H1 (cell line): ENCODE data around the gene CEP41. TPM values are rescaled to one million over a fixed set of nuclear protein-coding genes. Genes with fewer than 3 reads are reported as not detected.

Source experiments
- CTCF ChIA-PET: fragments of 300-600 bp; sonication (Branson Sonifier 250); formaldehyde crosslinking; loops from one replicate; lab custom pipeline; 2021; ENCODE audit not compliant: partially characterized antibody; lab: Charles Lee
- POLR2A ChIA-PET: fragments of 300-600 bp; sonication (Branson Sonifier 250); formaldehyde crosslinking; loops from one replicate; lab custom pipeline; 2021; ENCODE audit warnings: inconsistent platforms; ENCODE audit not compliant: partially characterized antibody; lab: Charles Lee
- DNase-seq, 2 experiments: peaks; one replicate each; pipeline versions ENCODE4 v3.0.0 to v3.0.0-alpha.2; 2010 to 2022; ENCODE audit warnings: low spot score in 2 of 2, low read depth in 1 of 2, mixed read lengths in 1 of 2
- FAIRE-seq: peaks from 2 replicates; lab custom pipeline; 2011; peaks lifted over from hg19 to GRCh38; lab: Jason Lieb, UNC
- H2AFZ ChIP-seq: 2 replicates; pipeline ENCODE4 v1.8.1; 2012; ENCODE audit warnings: low read length, inconsistent platforms
- H2AK5ac ChIP-seq: 2 replicates; pipeline ENCODE4 v1.6.1; 2013; ENCODE audit warnings: low read depth, low read length
- H2BK120ac ChIP-seq: replicated peaks from 2 replicates; pipeline ENCODE3; 2013; ENCODE audit warnings: low read depth, low read length, inconsistent platforms
- H2BK12ac ChIP-seq: 2 replicates; pipeline ENCODE4 v1.6.1; 2013; ENCODE audit warnings: low read depth, low read length
- H2BK15ac ChIP-seq: 2 replicates; pipeline ENCODE4 v1.6.1; 2013; ENCODE audit warnings: low read length
- H2BK20ac ChIP-seq: 2 replicates; pipeline ENCODE4 v1.6.1; 2013; ENCODE audit warnings: low read length
- H2BK5ac ChIP-seq: 2 replicates; pipeline ENCODE4 v1.6.1; 2013; ENCODE audit warnings: low read depth, low read length
- H3K14ac ChIP-seq: 2 replicates; pipeline ENCODE4 v1.6.1; 2013; ENCODE audit warnings: inconsistent platforms; ENCODE audit not compliant: insufficient read length
- H3K18ac ChIP-seq: 2 replicates; pipeline ENCODE4 v1.6.1; 2013; ENCODE audit warnings: low read length; ENCODE audit errors: extremely low read depth
- H3K23ac ChIP-seq: 2 replicates; pipeline ENCODE4 v1.6.1; 2013; ENCODE audit warnings: inconsistent platforms; ENCODE audit not compliant: insufficient read length
- H3K23me2 ChIP-seq: 2 replicates; pipeline ENCODE4 v1.6.1; 2013; ENCODE audit warnings: low read depth, low read length
- H3K27ac ChIP-seq: 2 replicates; pipeline ENCODE4 v1.6.1; 2011; ENCODE audit warnings: low read depth, low read length, inconsistent platforms
- H3K27me3 ChIP-seq, 4 experiments: replicated peaks in 1 of 4; 1 replicate in 1 of 4; 2 replicates in 3 of 4; pipeline versions ENCODE4 v1.6.1 to v1.8.1; 2011 to 2013; ENCODE audit warnings: low read length in 3 of 4, mild to moderate bottlenecking in 3 of 4, inconsistent platforms in 2 of 4, mixed read lengths in 2 of 4, moderate library complexity in 1 of 4; ENCODE audit not compliant: control insufficient read depth in 3 of 4, insufficient read depth in 3 of 4; ENCODE audit errors: extremely low read depth in 1 of 4
- H3K36me3 ChIP-seq, 4 experiments: 2 replicates each; pipeline versions ENCODE4 v1.6.1 to v1.8.1; 2011 to 2013; ENCODE audit warnings: mild to moderate bottlenecking in 4 of 4, low read length in 3 of 4, moderate library complexity in 2 of 4, control low read depth in 1 of 4, inconsistent platforms in 1 of 4; ENCODE audit not compliant: insufficient read depth in 4 of 4, control insufficient read depth in 2 of 4
- H3K4ac ChIP-seq: replicated peaks from 2 replicates; pipeline ENCODE3; 2013; ENCODE audit warnings: low read length, low read depth, mixed read lengths, inconsistent platforms; ENCODE audit not compliant: insufficient read length
- H3K4me1 ChIP-seq, 4 experiments: replicated peaks in 1 of 4; 1 replicate in 1 of 4; 2 replicates in 3 of 4; pipeline versions ENCODE4 v1.6.1 to v1.8.1; 2011 to 2013; ENCODE audit warnings: low read length in 3 of 4, inconsistent platforms in 2 of 4, mixed read lengths in 1 of 4; ENCODE audit not compliant: insufficient read depth in 4 of 4, control insufficient read depth in 3 of 4
- H3K4me2 ChIP-seq, 2 experiments: 2 replicates each; pipeline versions ENCODE4 v1.6.1 to v1.8.1; 2011 to 2013; ENCODE audit warnings: low read depth in 2 of 2, low read length in 2 of 2, control low read depth in 1 of 2, inconsistent platforms in 1 of 2, mild to moderate bottlenecking in 1 of 2; ENCODE audit not compliant: insufficient read depth in 1 of 2
- H3K4me3 ChIP-seq, 4 experiments: fragments of 200-600, 300-600 bp in 1 of 4; sonication (generic), shearing (Covaris generic), sonication (Bioruptor Twin) in 1 of 4; 2 replicates each; pipeline versions ENCODE4 v1.5.1 to v1.8.1; 2011 to 2016; ENCODE audit warnings: low read length in 4 of 4, low read depth in 3 of 4, control low read depth in 2 of 4, inconsistent platforms in 2 of 4, mild to moderate bottlenecking in 2 of 4, mixed read lengths in 1 of 4, moderate library complexity in 1 of 4; ENCODE audit not compliant: insufficient read depth in 2 of 4; ENCODE audit errors: extremely low read depth in 1 of 4
- H3K56ac ChIP-seq: replicated peaks from 2 replicates; pipeline ENCODE3; 2013; ENCODE audit warnings: low read depth, mild to moderate bottlenecking, mixed read lengths, low read length, inconsistent platforms; ENCODE audit not compliant: insufficient read length
- H3K79me1 ChIP-seq: 2 replicates; pipeline ENCODE4 v1.6.1; 2013; ENCODE audit warnings: low read depth, low read length, control low read depth
- H3K79me2 ChIP-seq, 2 experiments: 2 replicates each; pipeline versions ENCODE4 v1.6.1 to v1.8.1; 2012 to 2013; ENCODE audit warnings: low read length in 2 of 2, mild to moderate bottlenecking in 2 of 2, inconsistent platforms in 1 of 2; ENCODE audit not compliant: insufficient read depth in 2 of 2, control insufficient read depth in 1 of 2
- H3K9ac ChIP-seq, 4 experiments: replicated peaks in 1 of 4; 1 replicate in 1 of 4; 2 replicates in 3 of 4; pipeline versions ENCODE4 v1.6.1 to v1.8.1; 2011 to 2013; ENCODE audit warnings: low read depth in 3 of 4, low read length in 3 of 4, control low read depth in 2 of 4, mild to moderate bottlenecking in 2 of 4, moderate library complexity in 2 of 4, inconsistent platforms in 1 of 4; ENCODE audit errors: extremely low read depth in 1 of 4
- H3K9me3 ChIP-seq, 2 experiments: 2 replicates each; pipeline versions ENCODE4 v1.6.1 to v1.8.1; 2012 to 2013; ENCODE audit warnings: mild to moderate bottlenecking in 2 of 2, moderate library complexity in 2 of 2, control low read depth in 1 of 2, inconsistent platforms in 1 of 2, low read depth in 1 of 2, low read length in 1 of 2, mixed read lengths in 1 of 2; ENCODE audit not compliant: insufficient read depth in 2 of 2
- H4K20me1 ChIP-seq, 2 experiments: replicated peaks in 1 of 2; 2 replicates each; pipeline versions ENCODE3 to v1.8.1; 2011 to 2013; ENCODE audit warnings: inconsistent platforms in 2 of 2, low read length in 2 of 2, mild to moderate bottlenecking in 1 of 2; ENCODE audit not compliant: insufficient read depth in 2 of 2, control insufficient read depth in 1 of 2
- H4K5ac ChIP-seq: 2 replicates; pipeline ENCODE4 v1.6.1; 2013; ENCODE audit warnings: low read length, low read depth, mixed read lengths, inconsistent platforms; ENCODE audit not compliant: insufficient read length
- H4K8ac ChIP-seq: 2 replicates; pipeline ENCODE4 v1.8.0; 2013; ENCODE audit warnings: mild to moderate bottlenecking, moderate library complexity, low read length, inconsistent platforms; ENCODE audit not compliant: insufficient read depth; ENCODE audit errors: extremely low read depth
- H4K91ac ChIP-seq: replicated peaks from 2 replicates; pipeline ENCODE3; 2013; ENCODE audit warnings: low read length, mixed read lengths, inconsistent platforms; ENCODE audit not compliant: insufficient read length
- TAF1 ChIP-seq: IDR thresholded peaks from 2 replicates; pipeline ENCODE4 v1.6.1; 2011; ENCODE audit warnings: mild to moderate bottlenecking, low read depth, low read length
- WGBS, 2 experiments: shearing (Covaris generic) in 1 of 2; methylation state at CpG; one replicate each; pipeline versions ENCODE4 v1.1.6 to v1.1.7; 2013 to 2015; ENCODE audit warnings: low lambda C conversion rate in 2 of 2, mixed read lengths in 2 of 2, inconsistent platforms in 1 of 2, low coverage in 1 of 2, missing lambda C conversion rate in 1 of 2; ENCODE audit not compliant: insufficient replicate concordance in 2 of 2, insufficient coverage in 1 of 2, insufficient read length in 1 of 2; ENCODE audit errors: extremely low coverage in 1 of 2, missing lambda C conversion rate in 1 of 2; 5-methylcytosine and 5-hydroxymethylcytosine counted together
- polyA plus RNA-seq, 7 experiments: library from polyadenylated mRNA; depleted of rRNA in 3 of 7; stranded (reverse) in 5 of 7; unstranded in 2 of 7; fragments of >200 nt in 5 of 7; fragments of 200-250 nt in 2 of 7; gene quantifications; 1 replicate in 5 of 7; 2 replicates in 1 of 7; 4 replicates in 1 of 7; pipeline versions ENCODE4 v1.2.1 to v1.2.3, GENCODE V29; 2011 to 2013; ENCODE audit warnings: missing spikeins in 2 of 7, mixed read lengths in 2 of 7
- total RNA-seq: library from RNA; stranded (reverse); fragmentation: NEBNext Ultra II Directional; extraction: Animal tissue kit (Norgen Biotek cat#: 25700); gene quantifications from 2 replicates; pipeline ENCODE4 v1.2.1, GENCODE V29; 2021

The CEP41 gene
- total and polyA plus RNA-seq, 2 of the 8 experiments (the other 6 are each of a cell fraction or from before 2014, with no cell fraction given) = 9.3 to 12.8 TPM

- H3K9ac ChIP-seq = no peak overlapping the region
- H2BK120ac ChIP-seq = no peak overlapping the region
- H2AK5ac ChIP-seq = no peak overlapping the region
- H3K23me2 ChIP-seq = no peaks in the 10 kb centered on the region
- H2BK15ac ChIP-seq = no peak overlapping the region
- WGBS, 2 experiments = 77% methylated on average over 5 of the region's 5 CpGs; no CpG with 5 or more reads in 1 of the 2 experiments
- no peaks in the 10 kb centered on the region for H3K79me1 ChIP-seq
- H3K27me3 ChIP-seq = no peaks in the 10 kb centered on the region
- H3K27ac ChIP-seq = no peak overlapping the region
- ChIA-PET CTCF (no interaction called here), POLR2A (no interaction called here)
- H3K14ac ChIP-seq = no peak overlapping the region
- H3K23ac ChIP-seq = no peak overlapping the region
- no peak overlapping the region for H3K4me3 ChIP-seq
- H4K91ac ChIP-seq = no peak overlapping the region
- no peak overlapping the region for H2AFZ ChIP-seq
- no peak overlapping the region for H2BK12ac ChIP-seq
- DNase-seq (no peak), FAIRE-seq (no peak)
- no peak overlapping the region for H2BK20ac ChIP-seq
- no peaks in the 10 kb centered on the region for H3K79me2 ChIP-seq
- no peak overlapping the region for H3K56ac ChIP-seq
- H3K4me2 ChIP-seq = no peak overlapping the region
- H3K4ac ChIP-seq = no peak overlapping the region
- no peaks in the 10 kb centered on the region for H3K9me3 ChIP-seq
- no peaks in the 10 kb centered on the region for H4K20me1 ChIP-seq
- no peak overlapping the region for H4K8ac ChIP-seq
- H3K18ac ChIP-seq = no peak overlapping the region
- peaks cover 0 to 2% (median 0%) of the 10 kb centered on the region in 4 experiments; a peak in 2 of 7 replicates for H3K4me1 ChIP-seq
- no peaks in the 10 kb centered on the region for H3K36me3 ChIP-seq
- H4K5ac ChIP-seq = no peak overlapping the region
- no peak overlapping the region for H2BK5ac ChIP-seq
- TF ChIP-seq TAF1 = no peak
These were observed 45.4 kb downstream of the CEP41 start for GRCh38 chr7:130395421-130395820.
